Measurements from ENCODE around the gene KRTAP10-10. TPM values are rescaled to one million over a fixed set of nuclear protein-coding genes. Genes with fewer than 3 reads are reported as not detected.
"Not testable (repeated sequence)": the region's sequence is repeated elsewhere in the genome, so short reads cannot be mapped to it uniquely, and the experiment has no call there.

Gene KRTAP10-10
- total RNA-seq, 4 donors from 2014 or later = 3.3 to 8.0 TPM; not detected in 2

- WGBS = 65% methylated on average over 14 of the region's 14 CpGs
- H3K4me3 ChIP-seq = no peak overlapping the region
- no peak for TF ChIP-seq POLR2AphosphoS5 (IDR thresholded peaks at IDR 0.05)
- no peak for TF ChIP-seq CTCF (IDR thresholded peaks at IDR 0.05)
- no peak for TF ChIP-seq EP300 (IDR thresholded peaks at IDR 0.05)
- TF ChIP-seq POLR2A (IDR thresholded peaks at IDR 0.05) = no peak
These were observed 6.7 kb downstream of the KRTAP10-10 start for GRCh38 chr21:44643741-44644310.

GRCh38 chr21:44644878-44645277 lies 7.7 kb downstream of the KRTAP10-10 start:
- no peak for DNase-seq (ENCODE audit: low spot score in 2 of 2)
- TF ChIP-seq POLR2A (IDR thresholded peaks at IDR 0.05) (no peak), POLR2AphosphoS5 (IDR thresholded peaks at IDR 0.05) (no peak), EP300 (IDR thresholded peaks at IDR 0.05) (no peak), CTCF (IDR thresholded peaks at IDR 0.05) (no peak)
- Histone ChIP-seq H3K4me3 (no peak overlapping the region), H3K4me1 (no peaks in the 10 kb centered on the region), H3K27ac (no peak overlapping the region), H3K36me3 (no peaks in the 10 kb centered on the region), H3K27me3 (peaks cover 32% of the 10 kb centered on the region), H3K9me3 (no peaks in the 10 kb centered on the region)
- WGBS = 47% methylated on average over 2 of the region's 2 CpGs

More at GRCh38 chr21:44643741-44644310, 6.7 kb downstream of the KRTAP10-10 start:
- Histone ChIP-seq H3K9me3 (no peaks in the 10 kb centered on the region), H3K36me3 (no peaks in the 10 kb centered on the region), H3K27ac (no peak overlapping the region), H3K27me3 (peaks cover 30% of the 10 kb centered on the region), H3K4me1 (no peaks in the 10 kb centered on the region)
- no peak for DNase-seq (ENCODE audit: low spot score in 2 of 2)

GRCh38 chr21:44646366-44647221 lies 9.4 kb downstream of the KRTAP10-10 start, which contains the start of gene KRTAP10-11:
Gene KRTAP10-11 (plus strand): TSS chr21:44646414. CDS start chr21:44646459, 45 bp downstream.
- not testable (repeated sequence) for H3K27ac ChIP-seq; H3K4me3 ChIP-seq; H3K36me3 ChIP-seq; H3K4me1 ChIP-seq; H3K9me3 ChIP-seq; DNase-seq (ENCODE audit: low spot score in 2 of 2)
- WGBS = 76% methylated on average over 12 of the region's 21 CpGs
- H3K27me3 ChIP-seq = peaks cover 37% of the 10 kb centered on the region

- 59% methylated on average over 7 of the region's 8 CpGs for WGBS
- Histone ChIP-seq H3K4me3 (no peak overlapping the region), H3K9me3 (no peaks in the 10 kb centered on the region), H3K27me3 (peaks cover 37% of the 10 kb centered on the region), H3K4me1 (no peaks in the 10 kb centered on the region), H3K36me3 (no peaks in the 10 kb centered on the region), H3K27ac (no peak overlapping the region)
- DNase-seq (ENCODE audit: low spot score in 2 of 2) = no peak
- TF ChIP-seq POLR2A (IDR thresholded peaks at IDR 0.05) (no peak), EP300 (IDR thresholded peaks at IDR 0.05) (no peak), POLR2AphosphoS5 (IDR thresholded peaks at IDR 0.05) (no peak), CTCF (IDR thresholded peaks at IDR 0.05) (no peak)
These were observed 10.0 kb downstream of the KRTAP10-10 start for GRCh38 chr21:44647222-44647552.

- TF ChIP-seq POLR2AphosphoS5 (IDR thresholded peaks at IDR 0.05) (no peak), CTCF (IDR thresholded peaks at IDR 0.05) (no peak), POLR2A (IDR thresholded peaks at IDR 0.05) (no peak), EP300 (IDR thresholded peaks at IDR 0.05) (no peak)
- no peak for DNase-seq (ENCODE audit: low spot score in 2 of 2)
- Histone ChIP-seq H3K27ac (no peak overlapping the region), H3K4me3 (no peak overlapping the region), H3K9me3 (no peaks in the 10 kb centered on the region), H3K36me3 (no peaks in the 10 kb centered on the region), H3K4me1 (no peaks in the 10 kb centered on the region), H3K27me3 (peaks cover 34% of the 10 kb centered on the region)
- 81% methylated on average over 17 of the region's 33 CpGs for WGBS
These were observed 11.6 kb downstream of the KRTAP10-10 start for GRCh38 chr21:44648557-44649311.
